Amniotic epithelial cell (primary cell): Measurements from ENCODE around the gene FOXA3.
A peak's percentile ranks its signal among the peaks of the same experiment; 100 is the strongest.
"Not testable (repeated sequence)": the region's sequence is repeated elsewhere in the genome, so short reads cannot be mapped to it uniquely, and the experiment has no call there.

Experiments used
- DNase-seq: peaks from one replicate; pipeline ENCODE4 v3.0.0-alpha.2; 2010; ENCODE audit warnings: low read depth

FOXA3 gene

GRCh38 chr19:45828523-45828922 lies 35.6 kb upstream of the FOXA3 start:
- DNase-seq, result no peak

GRCh38 chr19:45828945-45829344 lies 35.2 kb upstream of the FOXA3 start:
- DNase-seq, result no peak

GRCh38 chr19:45834970-45835369 lies 29.2 kb upstream of the FOXA3 start:
- DNase-seq, result no peak

- DNase-seq, result no peak
Observed at GRCh38 chr19:45842198-45842597, 21.9 kb upstream of the FOXA3 start.

GRCh38 chr19:45847663-45848062 lies 16.5 kb upstream of the FOXA3 start:
- no peak for DNase-seq

GRCh38 chr19:45848922-45849321 lies 15.2 kb upstream of the FOXA3 start:
- no peak for DNase-seq

GRCh38 chr19:45852145-45852750 lies 11.9 kb upstream of the FOXA3 start:
- DNase-seq, result no peak

- no peak for DNase-seq
Observed at GRCh38 chr19:45852983-45853382, 11.1 kb upstream of the FOXA3 start.

GRCh38 chr19:45854167-45854778 lies 9.9 kb upstream of the FOXA3 start:
- no peak for DNase-seq

- DNase-seq, result no peak
Observed at GRCh38 chr19:45860359-45861259, 3.5 kb upstream of the FOXA3 start.

- no peak for DNase-seq
Observed at GRCh38 chr19:45862271-45862563, 1.9 kb upstream of the FOXA3 start.

- DNase-seq, result peak; percentile 97
Observed at GRCh38 chr19:45862564-45863334, 1.4 kb upstream of the FOXA3 start, which contains the start of gene SYMPK. Gene SYMPK (minus strand): TSS chr19:45863147. CDS start chr19:45854495, 8,652 bp downstream.

- no peak for DNase-seq
Observed at GRCh38 chr19:45863335-45863839, 739 bp upstream of the FOXA3 start.

- no peak for DNase-seq
Observed at GRCh38 chr19:45864629-45865082, 530 bp downstream of the FOXA3 start.

GRCh38 chr19:45865269-45865948 lies 1.3 kb downstream of the FOXA3 start:
- DNase-seq, result no peak

- DNase-seq, result no peak
Observed at GRCh38 chr19:45866400-45867176, 2.5 kb downstream of the FOXA3 start.

- not testable (repeated sequence) for DNase-seq
Observed at GRCh38 chr19:45867241-45867640, 3.1 kb downstream of the FOXA3 start.

GRCh38 chr19:45870798-45871197 lies 6.7 kb downstream of the FOXA3 start:
- DNase-seq, result no peak

GRCh38 chr19:45872095-45872919 lies 8.2 kb downstream of the FOXA3 start:
- no peak for DNase-seq
